ENCODE results near the gene UBL4A.

The UBL4A gene

GRCh38 chrX:154495472-154495922, 9.1 kb upstream of the UBL4A start:
- no peak overlapping the region for H3K4me3 ChIP-seq (replicated peaks; ENCODE audit: low read depth, low read length)
- DNase-seq (ENCODE audit: extremely low read depth, low read depth): no peak
- TF ChIP-seq CTCF (IDR thresholded peaks at IDR 0.05; ENCODE audit: low read depth, low read length, missing control alignments): no peak

- TF ChIP-seq CTCF (IDR thresholded peaks at IDR 0.05; ENCODE audit: low read depth, low read length, missing control alignments): no peak
- H3K4me3 ChIP-seq (replicated peaks; ENCODE audit: low read depth, low read length): no peak overlapping the region
- no peak for DNase-seq (ENCODE audit: extremely low read depth, low read depth)
These were observed 8.3 kb upstream of the UBL4A start for GRCh38 chrX:154494715-154495114.

DNA sequence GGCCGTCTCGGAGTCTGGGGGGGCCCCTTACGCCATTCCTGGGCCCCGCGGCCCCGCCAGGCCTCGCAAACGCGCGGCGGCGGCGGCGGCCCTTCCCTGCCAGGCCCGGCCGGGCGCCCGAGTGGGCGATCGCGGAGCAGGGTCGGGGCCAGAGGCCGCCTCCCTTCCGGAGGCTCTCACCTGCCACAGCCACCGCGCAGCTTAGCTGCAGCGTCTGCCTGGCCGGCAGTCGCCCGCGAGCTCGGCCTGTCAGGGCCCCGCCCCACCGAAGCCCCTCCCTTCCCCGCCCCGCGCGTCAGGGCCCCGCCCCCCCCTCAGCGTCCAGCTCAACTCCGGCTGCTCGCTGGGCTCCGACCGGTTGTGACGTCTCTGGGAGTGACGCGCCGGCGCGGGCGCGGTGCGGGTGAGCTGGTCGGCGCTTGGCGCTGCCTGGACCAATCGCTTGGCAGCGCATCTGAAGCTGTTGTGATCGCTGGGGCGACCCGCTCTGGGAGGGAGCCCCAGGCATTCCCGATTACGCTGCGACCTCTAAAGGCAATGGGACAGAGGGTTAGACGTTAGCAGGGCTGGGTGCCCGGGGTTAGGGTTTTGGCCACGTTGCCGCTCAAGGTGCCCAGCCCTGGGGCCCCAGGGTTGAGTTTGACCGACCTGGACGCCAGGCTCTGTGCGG, 4.1 kb upstream of the UBL4A start, which contains the start of gene SLC10A3:
SLC10A3 (minus strand) TSS at position 216 of the 670 bp plus-strand sequence. CDS start 1,689 bp downstream, outside the sequence.
- peak within 1 kb of the TSS; percentile 50 for H3K4me3 ChIP-seq (replicated peaks; ENCODE audit: low read depth, low read length)

DNA sequence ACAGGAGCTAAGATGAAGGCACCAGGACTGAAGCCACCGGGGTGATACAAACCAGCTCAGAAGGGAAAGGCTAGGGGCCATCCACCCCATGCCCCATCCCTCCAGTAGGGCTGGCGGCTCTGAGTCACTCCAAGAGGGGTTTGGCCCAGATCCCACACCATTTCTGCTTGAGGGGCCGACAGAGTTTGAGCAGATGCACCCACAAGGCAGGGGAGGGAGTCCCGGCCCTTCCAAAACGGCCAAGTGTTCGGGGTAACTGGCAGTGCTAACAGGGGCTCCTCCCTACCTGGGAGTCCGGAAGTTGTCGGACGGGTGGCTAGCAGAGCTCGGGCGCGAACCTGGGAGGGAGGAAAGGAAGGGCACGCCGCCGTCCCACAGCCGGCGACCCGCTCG, 3.6 kb upstream of the UBL4A start:
- DNase-seq (ENCODE audit: extremely low read depth, low read depth): no peak
- no peak for TF ChIP-seq CTCF (IDR thresholded peaks at IDR 0.05; ENCODE audit: low read depth, low read length, missing control alignments)
- peak overlapping the region; percentile 50 for H3K4me3 ChIP-seq (replicated peaks; ENCODE audit: low read depth, low read length)

More for the DNA sequence above, 4.1 kb upstream of the UBL4A start, which contains the start of gene SLC10A3:
- no peak for TF ChIP-seq CTCF (IDR thresholded peaks at IDR 0.05; ENCODE audit: low read depth, low read length, missing control alignments)
- DNase-seq (ENCODE audit: extremely low read depth, low read depth): peak; percentile 73

DNA sequence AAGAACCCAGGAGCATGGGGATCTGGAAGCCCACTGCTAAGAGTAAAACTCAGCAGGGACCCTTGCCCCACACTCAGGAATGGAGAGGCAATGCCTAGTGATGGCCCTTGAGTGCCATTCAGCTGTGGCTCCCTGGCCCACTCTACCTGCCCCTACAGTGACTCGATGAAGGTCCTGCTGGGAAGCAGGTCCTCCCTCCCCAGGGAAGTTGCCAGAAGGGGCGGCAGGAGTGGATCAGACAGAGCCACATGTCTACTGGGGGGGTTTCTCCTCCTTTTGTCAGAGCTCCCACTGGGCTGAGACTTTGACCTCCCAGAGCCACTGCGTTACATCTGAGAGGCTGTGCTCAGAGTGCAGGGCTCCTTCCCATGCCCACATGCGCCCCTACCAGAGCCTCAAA, 2.8 kb upstream of the UBL4A start:
- DNase-seq (ENCODE audit: extremely low read depth, low read depth): no peak
- peak overlapping the region; percentile 50 for H3K4me3 ChIP-seq (replicated peaks; ENCODE audit: low read depth, low read length)
- TF ChIP-seq CTCF (IDR thresholded peaks at IDR 0.05; ENCODE audit: low read depth, low read length, missing control alignments): no peak

- no peak for DNase-seq (ENCODE audit: extremely low read depth, low read depth)
- H3K4me3 ChIP-seq (replicated peaks; ENCODE audit: low read depth, low read length): no peak overlapping the region
- no peak for TF ChIP-seq CTCF (IDR thresholded peaks at IDR 0.05; ENCODE audit: low read depth, low read length, missing control alignments)
These were observed 2.1 kb upstream of the UBL4A start for GRCh38 chrX:154488336-154489075.

Data from HFF-Myc (cell line).